GM18526 (cell line): ENCODE measurements around the gene KCNJ5.

Experiments used
- POLR2A ChIP-seq: IDR thresholded peaks from 3 replicates; pipeline ENCODE4 v1.6.1; 2011; ENCODE audit not compliant: insufficient read length; ENCODE audit errors: extremely low read depth

Gene KCNJ5

DNA sequence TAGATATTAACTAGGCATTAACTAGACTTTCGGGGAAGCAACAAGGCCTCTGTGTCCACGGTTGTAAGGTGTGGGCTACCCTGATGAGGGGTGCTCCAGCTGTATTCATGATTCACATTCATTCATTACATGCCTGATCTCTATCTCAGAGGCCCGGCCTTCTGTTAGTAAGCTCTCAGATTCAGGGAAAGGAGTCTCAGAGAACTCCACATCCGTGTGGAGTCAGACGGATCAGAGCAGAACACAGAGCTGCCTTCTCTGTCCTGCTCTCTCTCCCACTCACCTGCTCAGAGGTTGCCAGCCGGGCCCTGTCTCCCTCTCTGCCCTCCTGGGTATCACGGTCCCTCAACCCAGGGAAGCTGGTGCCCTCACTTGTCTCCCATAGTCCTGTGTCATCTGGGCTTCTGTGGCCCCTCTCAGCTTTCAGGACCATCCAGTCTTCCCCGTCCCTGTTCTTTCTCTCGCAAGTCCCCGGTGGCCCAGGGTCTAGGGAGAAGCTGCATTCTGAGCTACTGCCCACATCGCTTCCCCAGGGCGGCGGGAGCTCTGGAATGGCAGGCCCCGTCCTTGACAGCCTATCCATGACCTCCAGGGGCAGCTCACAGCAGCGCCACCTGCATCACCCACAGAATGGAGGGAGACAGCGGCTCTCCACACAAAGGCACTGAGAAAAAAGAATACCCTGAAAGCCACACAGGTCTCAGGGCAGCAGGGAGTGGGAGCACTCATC is 47.2 kb downstream of the KCNJ5 start:
- no peak for TF ChIP-seq POLR2A

DNA sequence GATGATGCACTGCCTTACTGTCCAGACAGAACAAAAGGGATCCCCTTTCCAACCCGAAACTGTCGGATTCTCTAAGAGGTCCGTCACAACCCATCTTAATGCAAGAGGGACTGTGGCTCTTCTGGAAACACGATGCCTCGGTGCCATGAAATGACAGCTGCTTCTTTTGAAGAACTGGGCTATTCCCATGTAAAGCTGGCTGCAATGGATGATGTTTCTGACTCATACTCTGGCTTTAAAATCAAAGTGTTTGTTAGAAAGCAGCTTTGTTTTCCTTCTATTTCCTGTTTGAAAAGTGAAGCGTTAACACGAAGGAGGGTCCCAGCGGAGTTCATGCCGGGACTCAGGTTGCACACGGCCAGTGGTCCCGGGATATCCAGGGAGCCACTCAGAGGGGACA is 48.4 kb downstream of the KCNJ5 start:
- no peak for TF ChIP-seq POLR2A

DNA sequence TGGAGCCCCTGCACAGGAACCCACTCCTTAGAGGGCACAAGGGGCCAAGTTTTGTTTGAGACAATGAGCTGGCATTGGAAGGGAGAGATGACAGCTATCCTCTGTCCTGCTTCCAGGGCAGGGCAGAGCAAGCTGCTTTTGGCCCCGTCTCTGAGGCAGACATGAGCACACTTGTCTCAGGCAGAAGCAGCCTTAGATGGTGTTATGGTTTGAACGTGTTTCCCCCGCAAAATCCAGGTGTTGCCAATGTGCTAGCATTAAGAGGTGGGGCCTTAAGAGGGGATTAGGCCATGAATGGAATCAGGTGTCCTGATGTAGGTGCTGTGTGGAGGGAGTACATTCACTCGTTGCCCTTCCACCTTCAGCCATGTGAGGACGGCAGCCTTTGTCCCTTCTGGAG is 49.0 kb downstream of the KCNJ5 start:
- TF ChIP-seq POLR2A = no peak

DNA sequence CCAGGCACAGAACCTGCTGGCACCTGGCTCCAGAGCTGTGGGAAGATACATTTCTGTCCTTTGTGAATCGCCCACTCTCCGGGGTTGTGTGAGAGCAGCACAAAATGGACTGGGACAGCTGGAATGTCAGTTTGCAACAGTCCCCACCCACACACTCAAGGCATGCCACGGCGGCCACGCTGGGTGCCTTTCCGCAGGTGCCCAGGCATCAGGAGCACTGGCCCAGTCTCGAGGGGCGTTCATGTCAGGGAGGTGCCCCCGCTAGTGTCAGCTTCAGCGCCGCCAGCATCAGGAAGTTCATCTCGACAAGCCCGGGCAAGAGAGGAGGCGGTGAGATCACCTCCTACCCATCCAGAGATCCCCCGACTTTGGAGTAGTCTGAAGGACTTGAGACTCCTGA is 49.4 kb downstream of the KCNJ5 start:
- TF ChIP-seq POLR2A = no peak

DNA sequence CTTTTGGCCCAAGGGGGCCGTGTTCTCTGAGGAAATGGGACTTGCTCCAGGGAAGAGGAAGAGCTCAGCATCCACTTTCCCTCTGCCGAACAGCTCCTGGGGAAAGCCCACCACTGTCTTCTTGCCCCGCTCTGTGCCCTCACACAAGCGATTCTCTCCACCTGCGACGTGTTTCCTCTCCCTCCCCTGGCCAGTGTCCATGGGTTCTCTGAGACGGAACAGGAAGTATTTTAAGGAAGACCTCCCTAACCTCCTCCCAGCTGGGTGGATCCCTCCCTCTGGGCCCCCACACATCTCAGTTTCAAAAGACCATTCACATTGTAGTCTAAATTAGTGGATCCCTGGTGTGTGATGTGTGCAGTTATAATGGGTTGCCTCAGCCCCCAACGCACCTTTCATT is 50.0 kb downstream of the KCNJ5 start:
- no peak for TF ChIP-seq POLR2A

DNA sequence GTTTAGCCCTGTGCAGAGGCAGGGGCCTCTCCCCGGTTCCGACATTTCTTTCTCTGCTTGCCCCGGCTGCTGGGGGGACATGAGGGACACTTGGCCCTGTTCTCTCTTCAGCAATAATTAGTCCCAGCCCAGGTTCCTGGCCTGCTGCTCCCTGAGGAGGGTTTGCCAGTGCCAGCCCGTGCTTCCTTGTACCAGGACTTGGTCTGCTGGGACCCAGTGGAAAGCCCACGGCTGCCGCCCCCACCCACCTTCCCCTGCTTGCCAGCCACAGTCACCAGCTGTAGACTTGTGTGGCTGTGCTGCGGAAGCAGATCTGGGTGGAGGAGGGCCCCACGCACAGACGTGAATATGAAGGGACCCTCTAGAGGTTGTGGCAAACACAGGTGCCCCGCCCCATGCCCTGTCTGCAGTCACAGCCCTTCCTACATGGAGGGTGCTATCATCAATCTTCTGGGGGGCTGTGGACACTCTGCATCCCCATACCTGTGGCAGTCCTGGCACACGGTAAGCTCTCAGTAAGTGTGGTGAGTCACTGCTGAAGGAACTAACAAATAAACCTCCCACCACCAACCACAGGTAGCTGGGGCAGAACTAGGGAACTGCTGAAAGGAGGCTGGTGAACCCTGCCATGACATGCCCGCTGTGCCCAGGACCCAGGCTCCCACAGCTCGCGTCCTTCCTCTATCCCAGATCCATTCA is 50.6 kb downstream of the KCNJ5 start:
- TF ChIP-seq POLR2A = no peak

DNA sequence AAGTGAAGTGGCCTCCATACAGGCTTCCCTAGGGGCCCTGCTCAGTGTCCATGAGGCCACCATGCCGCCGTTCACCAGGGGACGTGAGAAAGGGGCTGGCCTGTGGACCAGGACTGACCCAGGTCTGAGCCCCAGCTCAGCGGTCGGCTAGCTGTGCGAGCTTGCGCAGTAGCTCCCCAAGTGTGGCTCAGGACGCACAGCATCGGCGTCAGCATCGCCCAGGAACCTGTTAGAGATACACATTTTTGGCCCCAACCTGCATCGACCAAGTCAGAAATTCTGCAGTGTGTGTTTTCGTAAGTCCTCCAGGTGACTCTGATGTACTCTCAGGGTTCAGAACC is 51.1 kb downstream of the KCNJ5 start:
- no peak for TF ChIP-seq POLR2A

DNA sequence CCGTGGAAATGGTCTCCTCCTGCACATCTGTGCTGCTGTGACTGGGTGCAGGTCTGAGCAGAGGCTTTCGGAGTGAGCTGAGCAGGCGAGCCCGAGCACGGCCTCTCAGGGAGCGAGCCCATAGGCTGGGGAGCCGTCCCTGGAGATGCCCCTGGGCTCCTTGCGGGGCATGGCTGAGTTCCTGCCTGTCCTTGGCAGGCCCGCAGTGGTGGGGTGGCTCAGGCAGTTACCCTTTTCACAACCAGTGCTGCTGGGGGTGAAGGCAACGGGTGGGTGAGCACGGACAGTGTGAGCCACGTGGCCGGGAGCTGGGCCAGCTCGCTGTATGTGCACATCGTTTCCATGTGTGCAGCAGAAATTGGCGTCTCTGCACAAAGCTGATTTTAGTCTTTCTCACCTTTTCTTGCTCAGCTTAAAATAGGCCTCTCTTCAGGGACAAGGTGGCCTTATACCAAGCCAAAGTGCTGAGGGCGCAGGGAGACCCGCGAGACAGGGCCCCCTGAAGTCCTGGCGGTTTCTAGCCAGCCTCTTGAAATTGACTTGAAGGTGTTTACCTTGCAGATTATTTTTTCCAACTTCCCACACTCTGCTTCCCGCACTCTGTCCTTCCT is 51.8 kb downstream of the KCNJ5 start, which contains the start of gene TP53AIP1:
TP53AIP1 (minus strand) TSS at position 55 of the 611 bp plus-strand sequence. CDS start 5,053 bp downstream, outside the sequence.
- TF ChIP-seq POLR2A = no peak

DNA sequence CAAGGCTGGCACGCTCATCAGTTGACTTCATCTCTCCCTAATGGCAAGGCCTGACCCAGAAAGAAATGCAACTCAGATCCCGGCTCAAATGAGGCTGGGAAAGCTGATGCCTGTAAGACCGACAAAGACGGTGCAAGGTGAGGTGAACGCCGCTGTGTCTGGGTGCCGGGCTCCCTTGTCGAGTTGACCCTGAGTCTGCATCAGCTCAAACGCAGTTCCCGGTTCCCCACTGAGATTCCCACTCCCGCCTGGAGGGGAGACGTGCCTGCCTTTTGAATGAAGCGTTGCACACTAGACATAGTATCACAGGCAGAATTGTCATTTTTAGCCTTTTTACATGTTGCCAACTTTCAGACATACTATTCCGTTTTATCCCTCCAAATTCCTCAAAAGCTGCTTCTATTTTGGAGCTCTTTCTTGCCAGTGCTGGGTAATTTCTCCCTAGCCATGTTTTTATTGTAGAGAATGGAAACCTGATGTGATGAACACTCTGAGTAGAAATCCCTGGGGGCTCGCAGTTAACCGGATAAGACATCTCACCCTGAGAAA is 52.3 kb downstream of the KCNJ5 start:
- TF ChIP-seq POLR2A = no peak

DNA sequence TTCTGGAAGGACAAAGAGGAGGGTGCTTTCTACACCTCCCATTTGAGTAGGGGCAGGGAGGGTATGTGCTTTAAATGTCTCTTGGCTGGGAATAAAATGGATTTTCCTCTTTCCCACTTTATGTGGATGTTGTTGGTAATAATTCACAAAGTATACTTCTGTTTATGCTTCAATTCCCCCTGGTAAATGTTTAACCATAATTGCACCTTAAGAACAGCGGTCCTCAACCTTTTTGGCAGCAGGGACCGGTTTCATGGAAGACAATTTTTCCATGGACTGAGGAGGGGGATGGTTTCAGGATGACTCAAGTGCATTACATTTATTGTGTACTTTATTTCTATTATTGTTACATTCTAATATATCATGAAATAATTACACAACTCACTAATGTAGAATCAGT is 55.5 kb downstream of the KCNJ5 start:
- no peak for TF ChIP-seq POLR2A

DNA sequence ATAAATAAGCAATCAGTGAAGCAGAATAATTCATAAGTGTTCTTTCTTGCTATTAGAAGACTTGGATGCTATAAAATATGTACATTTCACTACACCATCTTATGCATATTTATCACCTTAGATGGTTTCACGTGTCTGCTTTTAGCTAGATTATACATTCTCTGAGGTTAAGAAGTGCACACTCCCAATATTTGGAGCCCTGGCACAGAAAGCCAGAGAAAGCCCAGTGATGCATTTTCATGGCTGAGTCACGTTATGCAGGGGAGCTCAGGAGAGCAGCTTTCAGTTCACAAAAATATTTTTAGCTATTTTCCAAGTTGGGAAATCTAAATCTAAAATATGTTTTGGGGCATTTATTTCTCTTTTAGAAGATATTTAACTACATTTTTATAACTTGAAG is 56.6 kb downstream of the KCNJ5 start:
- no peak for TF ChIP-seq POLR2A

DNA sequence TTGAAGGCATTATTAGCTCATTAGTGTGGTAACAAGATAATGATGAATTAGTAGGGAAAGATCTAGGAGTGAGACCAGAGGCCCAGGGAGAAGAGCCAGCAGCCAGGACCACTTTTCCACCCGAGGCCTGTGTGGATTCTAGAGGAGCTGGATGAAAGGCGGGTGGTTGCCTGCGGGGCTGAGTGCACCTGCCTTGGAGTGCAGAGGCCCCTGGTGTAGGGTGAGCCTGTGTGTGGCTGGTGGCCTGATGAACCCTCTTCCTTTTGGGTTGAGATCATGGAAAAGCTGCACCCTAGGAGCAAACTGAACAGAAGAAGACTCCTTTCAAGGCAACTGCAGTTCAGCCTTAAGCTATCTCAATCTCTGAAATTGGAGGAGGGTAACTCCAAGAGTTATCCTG is 57.4 kb downstream of the KCNJ5 start:
- TF ChIP-seq POLR2A = no peak

DNA sequence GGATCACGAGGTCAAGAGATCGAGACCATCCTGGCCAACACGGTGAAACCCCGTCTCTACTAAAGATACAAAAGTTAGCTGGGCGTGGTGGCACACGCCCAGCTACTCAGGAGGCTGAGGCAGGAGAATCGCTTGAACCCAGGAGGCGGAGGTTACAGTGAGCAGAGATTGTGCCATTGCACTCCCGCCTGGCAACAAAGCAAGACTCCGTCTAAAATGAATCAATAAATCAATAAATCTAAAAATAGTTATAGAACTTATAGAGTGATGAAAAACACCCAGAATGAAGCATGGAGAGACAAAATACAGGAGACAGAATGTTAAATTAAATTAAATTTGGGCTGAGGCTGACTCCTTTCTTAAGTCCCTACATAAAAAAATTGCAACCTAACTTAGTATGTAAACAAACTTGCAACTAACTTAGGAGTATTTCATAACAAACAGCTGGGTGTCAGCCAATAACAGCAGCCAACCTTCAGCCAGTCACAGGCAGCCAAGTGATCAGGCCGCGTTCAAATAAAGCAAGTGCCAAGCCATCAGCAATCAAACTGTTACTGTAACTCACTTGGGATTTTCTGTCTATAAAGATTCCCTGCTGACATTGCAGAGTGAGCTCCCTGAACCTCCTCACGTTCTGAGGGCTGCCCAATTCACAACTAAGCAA is 58.8 kb downstream of the KCNJ5 start:
- TF ChIP-seq POLR2A = no peak

DNA sequence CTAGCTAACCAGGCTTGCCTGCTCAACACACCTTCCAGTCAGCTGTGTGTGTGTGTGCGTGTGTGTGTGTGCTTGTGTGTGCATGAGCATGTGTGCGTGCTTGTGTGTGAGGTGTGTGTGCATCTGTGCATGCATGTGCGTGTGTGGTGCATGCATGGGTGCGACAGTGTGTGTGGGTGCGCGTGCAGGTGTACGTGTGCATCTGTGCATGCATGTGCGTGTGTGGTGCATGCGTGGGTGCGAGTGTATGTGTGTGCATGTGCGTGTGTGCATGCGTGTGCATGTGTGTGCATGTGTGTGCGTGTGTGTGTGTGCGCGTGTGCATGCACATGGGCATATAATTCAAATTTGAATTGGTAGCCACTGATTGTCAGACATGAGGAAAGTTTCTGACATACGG is 62.0 kb downstream of the KCNJ5 start:
- no peak for TF ChIP-seq POLR2A

DNA sequence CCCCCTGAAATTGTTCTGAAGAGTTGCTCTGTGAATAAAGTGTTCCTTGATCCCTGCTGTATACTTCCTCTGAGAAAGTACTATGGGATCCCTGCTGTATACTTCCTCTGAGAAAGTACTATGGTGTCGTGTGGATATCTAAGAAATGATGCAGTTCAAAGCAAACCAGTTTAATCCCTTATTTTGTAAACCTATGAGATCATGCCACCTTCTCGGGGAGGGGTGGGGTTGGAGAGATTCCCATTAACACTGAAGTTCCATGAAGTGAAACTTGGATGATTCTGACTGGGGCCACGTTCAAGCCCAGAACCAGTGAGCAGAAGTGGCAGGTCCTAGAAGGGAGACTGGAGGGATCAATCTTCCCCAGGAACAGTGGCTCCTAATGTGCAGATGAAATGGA is 64.5 kb downstream of the KCNJ5 start:
- no peak for TF ChIP-seq POLR2A
